SKM-1 treated with dmso at 0.1 percent for 144 hours (cell line): ENCODE data around the gene ABHD8.

ENCODE experiments used
- DNase-seq: peaks from one replicate; lab custom pipeline; 2025; ENCODE audit not compliant: unreplicated experiment; lab: John Stamatoyannopoulos, UW

ABHD8 gene

DNA sequence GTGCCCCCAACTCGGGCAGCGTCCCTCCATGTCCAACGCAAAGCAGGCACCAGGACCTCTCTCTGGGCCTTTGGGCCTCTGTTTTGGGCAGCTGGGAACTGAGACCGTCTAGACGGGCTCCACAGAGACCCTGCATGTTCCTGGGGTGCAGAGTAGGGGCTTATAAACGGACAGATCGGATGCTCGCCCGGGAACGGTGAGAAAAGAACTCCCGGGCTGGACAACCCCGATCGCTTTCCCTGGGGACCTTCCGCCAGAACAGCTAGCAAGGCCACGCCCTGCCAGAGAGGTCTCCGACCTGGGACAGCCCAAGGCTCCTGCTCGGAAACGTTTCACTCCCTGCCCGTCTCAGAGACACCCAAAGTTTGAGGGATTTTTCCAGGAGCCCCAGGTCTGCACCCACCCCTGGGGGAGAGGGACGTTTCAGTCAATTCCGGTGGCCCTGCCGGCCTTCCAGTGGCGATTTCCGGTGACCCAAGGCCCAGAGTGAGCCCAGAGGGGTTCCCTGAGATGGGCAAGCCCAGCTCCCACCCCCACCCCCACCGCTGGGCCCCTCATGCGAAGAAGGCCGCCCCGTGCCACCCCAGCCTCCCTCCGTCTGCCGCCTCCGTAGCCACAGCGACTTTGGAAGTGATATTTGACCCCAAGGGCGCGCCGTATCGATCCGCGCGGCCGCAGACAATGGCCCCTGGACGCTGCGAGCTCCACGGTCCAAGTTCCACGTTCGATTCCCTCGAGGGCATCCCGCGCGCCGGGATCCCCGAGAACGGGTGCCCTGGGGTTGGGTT is 59.2 kb downstream of the ABHD8 start:
- no peak for DNase-seq

GRCh38 chr19:17243211-17243829 is 59.9 kb downstream of the ABHD8 start:
- no peak for DNase-seq

- no peak for DNase-seq
Observed at GRCh38 chr19:17242431-17243208, 60.6 kb downstream of the ABHD8 start.
